M059J (cell line): ENCODE measurements around the gene USP17L15. TPM values are rescaled to one million over a fixed set of nuclear protein-coding genes. Genes with fewer than 3 reads are reported as not detected.
"Not testable (repeated sequence)": the region's sequence is repeated elsewhere in the genome, so short reads cannot be mapped to it uniquely, and the experiment has no call there.

Experiments used
- DNase-seq: peaks from one replicate; pipeline ENCODE4 v3.0.0-alpha.2; 2012; ENCODE audit warnings: low read depth
- total RNA-seq: library from RNA; depleted of rRNA; stranded (reverse); fragments of >200 nt; shearing (Covaris generic); gene quantifications from 2 replicates; pipeline ENCODE4 v1.2.3, GENCODE V29; 2014; rRNA removed

USP17L15 gene, protein sequence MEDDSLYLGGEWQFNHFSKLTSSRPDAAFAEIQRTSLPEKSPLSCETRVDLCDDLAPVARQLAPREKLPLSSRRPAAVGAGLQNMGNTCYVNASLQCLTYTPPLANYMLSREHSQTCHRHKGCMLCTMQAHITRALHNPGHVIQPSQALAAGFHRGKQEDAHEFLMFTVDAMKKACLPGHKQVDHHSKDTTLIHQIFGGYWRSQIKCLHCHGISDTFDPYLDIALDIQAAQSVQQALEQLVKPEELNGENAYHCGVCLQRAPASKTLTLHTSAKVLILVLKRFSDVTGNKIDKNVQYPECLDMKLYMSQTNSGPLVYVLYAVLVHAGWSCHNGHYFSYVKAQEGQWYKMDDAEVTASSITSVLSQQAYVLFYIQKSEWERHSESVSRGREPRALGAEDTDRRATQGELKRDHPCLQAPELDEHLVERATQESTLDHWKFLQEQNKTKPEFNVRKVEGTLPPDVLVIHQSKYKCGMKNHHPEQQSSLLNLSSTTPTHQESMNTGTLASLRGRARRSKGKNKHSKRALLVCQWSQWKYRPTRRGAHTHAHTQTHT
- not detected in 2 replicates for total RNA-seq

DNA sequence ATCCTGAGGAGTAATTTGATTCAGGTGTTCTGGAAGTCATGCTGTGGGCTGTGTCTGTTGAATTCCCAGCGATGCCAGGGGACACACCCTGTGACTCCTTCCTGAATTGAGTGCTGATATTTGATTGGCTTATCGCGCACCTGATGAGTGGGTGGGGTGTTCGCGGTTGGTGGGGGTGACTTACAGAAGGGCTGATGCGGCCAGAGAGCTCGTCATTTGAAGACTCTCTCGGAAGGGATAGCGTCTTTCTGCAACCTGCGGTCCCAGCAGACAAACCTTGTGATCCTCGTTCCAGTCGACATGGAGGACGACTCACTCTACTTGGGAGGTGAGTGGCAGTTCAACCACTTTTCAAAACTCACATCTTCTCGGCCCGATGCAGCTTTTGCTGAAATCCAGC lies at the start of gene USP17L15:
Gene USP17L15, plus strand, starts transcription at position 301 of the 400 bp plus-strand sequence. Its CDS starts 0 bp downstream, at position 301.
- DNase-seq: not testable (repeated sequence)

DNA sequence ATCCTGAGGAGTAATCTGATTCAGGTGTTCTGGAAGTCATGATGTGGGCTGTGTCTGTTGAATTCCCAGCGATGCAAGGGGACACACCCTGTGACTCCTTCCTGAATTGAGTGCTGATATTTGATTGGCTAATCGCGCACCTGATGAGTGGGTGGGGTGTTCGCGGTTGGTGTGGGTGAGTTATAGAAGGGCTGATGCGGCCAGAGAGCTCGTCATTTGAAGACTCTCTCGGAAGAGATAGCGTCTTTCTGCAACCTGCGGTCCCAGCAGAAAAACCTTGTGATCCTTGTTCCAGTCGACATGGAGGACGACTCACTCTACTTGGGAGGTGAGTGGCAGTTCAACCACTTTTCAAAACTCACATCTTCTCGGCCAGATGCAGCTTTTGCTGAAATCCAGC lies 23.8 kb upstream of the USP17L15 start, which contains the start of gene USP17L10:
Gene USP17L10, plus strand, starts transcription at position 301 of the 400 bp plus-strand sequence. Its CDS starts 0 bp downstream, at position 301.
- DNase-seq: not testable (repeated sequence)

DNA sequence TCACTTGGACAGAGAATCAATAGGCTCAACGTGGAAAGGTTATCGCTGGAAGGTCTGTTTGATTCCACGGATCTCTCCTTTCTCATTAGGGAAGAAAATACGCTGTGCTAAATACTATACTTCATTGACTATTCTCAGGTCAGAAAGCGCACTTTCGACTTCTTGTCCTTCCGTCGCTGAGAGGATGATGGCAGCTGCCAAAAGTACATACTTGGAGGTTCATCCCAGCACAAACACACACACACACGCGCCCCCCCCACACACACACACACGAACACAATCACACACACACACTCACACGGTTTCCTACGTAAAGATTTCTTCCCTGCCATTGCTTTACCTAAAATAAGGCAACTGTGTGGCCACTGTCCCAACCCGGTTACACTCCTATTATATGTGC lies 19.5 kb upstream of the USP17L15 start:
- DNase-seq: not testable (repeated sequence)

DNA sequence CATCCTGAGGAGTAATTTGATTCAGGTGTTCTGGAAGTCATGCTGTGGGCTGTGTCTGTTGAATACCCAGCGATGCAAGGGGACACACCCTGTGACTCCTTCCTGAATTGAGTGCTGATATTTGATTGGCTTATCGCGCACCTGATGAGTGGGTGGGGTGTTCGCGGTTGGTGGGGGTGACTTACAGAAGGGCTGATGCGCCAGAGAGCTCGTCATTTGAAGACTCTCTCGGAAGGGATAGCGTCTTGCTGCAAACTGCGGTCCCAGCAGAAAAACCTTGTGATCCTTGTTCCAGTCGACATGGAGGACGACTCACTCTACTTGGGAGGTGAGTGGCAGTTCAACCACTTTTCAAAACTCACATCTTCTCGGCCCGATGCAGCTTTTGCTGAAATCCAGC lies 19.1 kb upstream of the USP17L15 start, which contains the start of gene USP17L11:
Gene USP17L11, plus strand, starts transcription at position 301 of the 400 bp plus-strand sequence. Its CDS starts 0 bp downstream, at position 301.
- not testable (repeated sequence) for DNase-seq

DNA sequence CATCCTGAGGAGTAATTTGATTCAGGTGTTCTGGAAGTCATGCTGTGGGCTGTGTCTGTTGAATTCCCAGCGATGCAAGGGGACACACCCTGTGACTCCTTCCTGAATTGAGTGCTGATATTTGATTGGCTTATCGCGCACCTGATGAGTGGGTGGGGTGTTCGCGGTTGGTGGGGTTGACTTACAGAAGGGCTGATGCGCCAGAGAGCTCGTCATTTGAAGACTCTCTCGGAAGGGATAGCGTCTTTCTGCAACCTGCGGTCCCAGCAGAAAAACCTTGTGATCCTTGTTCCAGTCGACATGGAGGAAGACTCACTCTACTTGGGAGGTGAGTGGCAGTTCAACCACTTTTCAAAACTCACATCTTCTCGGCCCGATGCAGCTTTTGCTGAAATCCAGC lies 14.3 kb upstream of the USP17L15 start, which contains the start of gene USP17L12:
Gene USP17L12, plus strand, starts transcription at position 301 of the 400 bp plus-strand sequence. Its CDS starts 0 bp downstream, at position 301.
- DNase-seq: not testable (repeated sequence)

DNA sequence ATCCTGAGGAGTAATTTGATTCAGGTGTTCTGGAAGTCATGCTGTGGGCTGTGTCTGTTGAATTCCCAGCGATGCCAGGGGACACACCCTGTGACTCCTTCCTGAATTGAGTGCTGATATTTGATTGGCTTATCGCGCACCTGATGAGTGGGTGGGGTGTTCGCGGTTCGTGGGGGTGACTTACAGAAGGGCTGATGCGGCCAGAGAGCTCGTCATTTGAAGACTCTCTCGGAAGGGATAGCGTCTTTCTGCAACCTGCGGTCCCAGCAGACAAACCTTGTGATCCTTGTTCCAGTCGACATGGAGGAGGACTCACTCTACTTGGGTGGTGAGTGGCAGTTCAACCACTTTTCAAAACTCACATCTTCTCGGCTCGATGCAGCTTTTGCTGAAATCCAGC lies 9.6 kb upstream of the USP17L15 start, which contains the start of gene USP17L13:
Gene USP17L13, plus strand, starts transcription at position 301 of the 400 bp plus-strand sequence. Its CDS starts 0 bp downstream, at position 301.
- not testable (repeated sequence) for DNase-seq

DNA sequence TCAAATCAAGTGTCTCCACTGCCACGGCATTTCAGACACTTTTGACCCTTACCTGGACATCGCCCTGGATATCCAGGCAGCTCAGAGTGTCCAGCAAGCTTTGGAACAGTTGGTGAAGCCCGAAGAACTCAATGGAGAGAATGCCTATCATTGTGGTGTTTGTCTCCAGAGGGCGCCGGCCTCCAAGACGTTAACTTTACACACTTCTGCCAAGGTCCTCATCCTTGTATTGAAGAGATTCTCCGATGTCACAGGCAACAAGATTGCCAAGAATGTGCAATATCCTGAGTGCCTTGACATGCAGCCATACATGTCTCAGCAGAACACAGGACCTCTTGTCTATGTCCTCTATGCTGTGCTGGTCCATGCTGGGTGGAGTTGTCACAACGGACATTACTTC lies 3.9 kb upstream of the USP17L15 start:
- not testable (repeated sequence) for DNase-seq

DNA sequence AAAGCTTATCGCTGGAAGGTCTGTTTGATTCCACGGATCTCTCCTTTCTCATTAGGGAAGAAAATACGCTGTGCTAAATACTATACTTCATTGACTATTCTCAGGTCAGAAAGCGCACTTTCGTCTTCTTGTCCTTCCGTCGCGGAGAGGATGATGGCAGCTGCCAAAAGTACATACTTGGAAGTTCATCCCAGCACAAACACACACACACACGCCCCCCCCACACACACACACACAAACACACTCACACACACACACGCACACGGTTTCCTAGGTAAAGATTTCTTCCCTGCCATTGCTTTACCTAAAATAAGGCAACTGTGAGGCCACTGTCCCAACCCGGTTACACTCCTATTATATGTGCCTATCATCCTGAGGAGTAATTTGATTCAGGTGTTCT lies 4.3 kb downstream of the USP17L15 start:
- DNase-seq: not testable (repeated sequence)

DNA sequence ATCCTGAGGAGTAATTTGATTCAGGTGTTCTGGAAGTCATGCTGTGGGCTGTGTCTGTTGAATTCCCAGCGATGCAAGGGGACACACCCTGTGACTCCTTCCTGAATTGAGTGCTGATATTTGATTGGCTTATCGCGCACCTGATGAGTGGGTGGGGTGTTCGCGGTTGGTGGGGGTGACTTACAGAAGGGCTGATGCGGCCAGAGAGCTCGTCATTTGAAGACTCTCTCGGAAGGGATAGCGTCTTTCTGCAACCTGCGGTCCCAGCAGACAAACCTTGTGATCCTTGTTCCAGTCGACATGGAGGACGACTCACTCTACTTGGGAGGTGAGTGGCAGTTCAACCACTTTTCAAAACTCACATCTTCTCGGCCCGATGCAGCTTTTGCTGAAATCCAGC lies 9.4 kb downstream of the USP17L15 start, which contains the start of gene USP17L17:
Gene USP17L17, plus strand, starts transcription at position 301 of the 400 bp plus-strand sequence. Its CDS starts 0 bp downstream, at position 301.
- DNase-seq: not testable (repeated sequence)

DNA sequence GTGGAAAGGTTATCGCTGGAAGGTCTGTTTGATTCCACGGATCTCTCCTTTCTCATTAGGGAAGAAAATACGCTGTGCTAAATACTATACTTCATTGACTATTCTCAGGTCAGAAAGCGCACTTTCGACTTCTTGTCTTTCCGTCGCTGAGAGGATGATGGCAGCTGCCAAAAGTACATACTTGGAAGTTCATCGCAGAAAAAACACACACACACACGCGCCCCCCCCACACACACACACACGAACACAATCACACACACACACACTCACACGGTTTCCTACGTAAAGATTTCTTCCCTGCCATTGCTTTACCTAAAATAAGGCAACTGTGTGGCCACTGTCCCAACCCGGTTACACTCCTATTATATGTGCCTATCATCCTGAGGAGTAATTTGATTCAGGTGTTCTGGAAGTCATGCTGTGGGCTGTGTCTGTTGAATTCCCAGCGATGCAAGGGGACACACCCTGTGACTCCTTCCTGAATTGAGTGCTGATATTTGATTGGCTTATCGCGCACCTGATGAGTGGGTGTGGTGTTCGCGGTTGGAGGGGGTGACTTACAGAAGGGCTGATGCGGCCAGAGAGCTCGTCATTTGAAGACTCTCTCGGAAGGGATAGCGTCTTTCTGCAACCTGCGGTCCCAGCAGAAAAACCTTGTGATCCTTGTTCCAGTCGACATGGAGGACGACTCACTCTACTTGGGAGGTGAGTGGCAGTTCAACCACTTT lies 13.9 kb downstream of the USP17L15 start, which contains the start of gene USP17L18:
Gene USP17L18, plus strand, starts transcription at position 678 of the 728 bp plus-strand sequence. Its CDS starts 0 bp downstream, at position 678.
- DNase-seq: not testable (repeated sequence)

DNA sequence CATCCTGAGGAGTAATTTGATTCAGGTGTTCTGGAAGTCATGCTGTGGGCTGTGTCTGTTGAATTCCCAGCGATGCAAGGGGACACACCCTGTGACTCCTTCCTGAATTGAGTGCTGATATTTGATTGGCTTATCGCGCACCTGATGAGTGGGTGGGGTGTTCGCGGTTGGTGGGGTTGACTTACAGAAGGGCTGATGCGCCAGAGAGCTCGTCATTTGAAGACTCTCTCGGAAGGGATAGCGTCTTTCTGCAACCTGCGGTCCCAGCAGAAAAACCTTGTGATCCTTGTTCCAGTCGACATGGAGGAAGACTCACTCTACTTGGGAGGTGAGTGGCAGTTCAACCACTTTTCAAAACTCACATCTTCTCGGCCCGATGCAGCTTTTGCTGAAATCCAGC lies 18.9 kb downstream of the USP17L15 start, which contains the start of gene USP17L19:
Gene USP17L19, plus strand, starts transcription at position 301 of the 400 bp plus-strand sequence. Its CDS starts 0 bp downstream, at position 301.
- not testable (repeated sequence) for DNase-seq

DNA sequence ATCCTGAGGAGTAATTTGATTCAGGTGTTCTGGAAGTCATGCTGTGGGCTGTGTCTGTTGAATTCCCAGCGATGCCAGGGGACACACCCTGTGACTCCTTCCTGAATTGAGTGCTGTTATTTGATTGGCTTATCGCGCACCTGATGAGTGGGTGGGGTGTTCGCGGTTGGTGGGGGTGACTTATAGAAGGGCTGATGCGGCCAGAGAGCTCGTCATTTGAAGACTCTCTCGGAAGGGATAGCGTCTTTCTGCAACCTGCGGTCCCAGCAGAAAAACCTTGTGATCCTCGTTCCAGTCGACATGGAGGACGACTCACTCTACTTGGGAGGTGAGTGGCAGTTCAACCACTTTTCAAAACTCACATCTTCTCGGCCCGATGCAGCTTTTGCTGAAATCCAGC lies 23.6 kb downstream of the USP17L15 start, which contains the start of gene USP17L20:
Gene USP17L20, plus strand, starts transcription at position 301 of the 400 bp plus-strand sequence. Its CDS starts 0 bp downstream, at position 301.
- not testable (repeated sequence) for DNase-seq

DNA sequence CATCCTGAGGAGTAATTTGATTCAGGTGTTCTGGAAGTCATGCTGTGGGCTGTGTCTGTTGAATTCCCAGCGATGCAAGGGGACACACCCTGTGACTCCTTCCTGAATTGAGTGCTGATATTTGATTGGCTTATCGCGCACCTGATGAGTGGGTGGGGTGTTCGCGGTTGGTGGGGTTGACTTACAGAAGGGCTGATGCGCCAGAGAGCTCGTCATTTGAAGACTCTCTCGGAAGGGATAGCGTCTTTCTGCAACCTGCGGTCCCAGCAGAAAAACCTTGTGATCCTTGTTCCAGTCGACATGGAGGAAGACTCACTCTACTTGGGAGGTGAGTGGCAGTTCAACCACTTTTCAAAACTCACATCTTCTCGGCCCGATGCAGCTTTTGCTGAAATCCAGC lies 28.4 kb downstream of the USP17L15 start, which contains the start of gene USP17L21:
Gene USP17L21, plus strand, starts transcription at position 301 of the 400 bp plus-strand sequence. Its CDS starts 0 bp downstream, at position 301.
- not testable (repeated sequence) for DNase-seq

DNA sequence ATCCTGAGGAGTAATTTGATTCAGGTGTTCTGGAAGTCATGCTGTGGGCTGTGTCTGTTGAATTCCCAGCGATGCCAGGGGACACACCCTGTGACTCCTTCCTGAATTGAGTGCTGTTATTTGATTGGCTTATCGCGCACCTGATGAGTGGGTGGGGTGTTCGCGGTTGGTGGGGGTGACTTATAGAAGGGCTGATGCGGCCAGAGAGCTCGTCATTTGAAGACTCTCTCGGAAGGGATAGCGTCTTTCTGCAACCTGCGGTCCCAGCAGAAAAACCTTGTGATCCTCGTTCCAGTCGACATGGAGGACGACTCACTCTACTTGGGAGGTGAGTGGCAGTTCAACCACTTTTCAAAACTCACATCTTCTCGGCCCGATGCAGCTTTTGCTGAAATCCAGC lies 33.1 kb downstream of the USP17L15 start, which contains the start of gene USP17L22:
Gene USP17L22, plus strand, starts transcription at position 301 of the 400 bp plus-strand sequence. Its CDS starts 0 bp downstream, at position 301.
- not testable (repeated sequence) for DNase-seq

DNA sequence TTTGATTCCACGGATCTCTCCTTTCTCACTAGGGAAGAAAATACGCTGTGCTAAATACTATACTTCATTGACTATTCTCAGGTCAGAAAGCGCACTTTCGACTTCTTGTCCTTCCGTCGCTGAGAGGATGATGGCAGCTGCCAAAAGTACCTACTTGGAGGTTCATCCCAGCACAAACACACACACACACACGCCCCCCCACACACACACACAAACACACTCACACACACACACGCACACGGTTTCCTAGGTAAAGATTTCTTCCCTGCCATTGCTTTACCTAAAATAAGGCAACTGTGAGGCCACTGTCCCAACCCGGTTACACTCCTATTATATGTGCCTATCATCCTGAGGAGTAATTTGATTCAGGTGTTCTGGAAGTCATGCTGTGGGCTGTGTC lies 37.5 kb downstream of the USP17L15 start:
- DNase-seq: not testable (repeated sequence)

Other genes with a start within 250 kb of the USP17L15 start
- not detected in 2 replicates for gene FAM90A26, start 64.0 kb upstream of the USP17L15 start, total RNA-seq
- not detected in 2 replicates for gene USP17L10, start 23.7 kb upstream of the USP17L15 start, total RNA-seq
- not detected in 2 replicates for gene USP17L11, start 19.0 kb upstream of the USP17L15 start, total RNA-seq
- not detected in 2 replicates for gene USP17L12, start 14.2 kb upstream of the USP17L15 start, total RNA-seq
- not detected in 2 replicates for gene USP17L13, start 9.5 kb upstream of the USP17L15 start, total RNA-seq
- not detected in 2 replicates for gene USP17L17, start 9.5 kb downstream of the USP17L15 start, total RNA-seq
- gene USP17L18, start 14.2 kb downstream of the USP17L15 start, total RNA-seq: not detected in 2 replicates
- gene USP17L19, start 19.0 kb downstream of the USP17L15 start, total RNA-seq: not detected in 2 replicates
- gene USP17L20, start 23.7 kb downstream of the USP17L15 start, total RNA-seq: not detected in 2 replicates
- not detected in 2 replicates for gene USP17L21, start 28.5 kb downstream of the USP17L15 start, total RNA-seq
- not detected in 2 replicates for gene USP17L22, start 33.2 kb downstream of the USP17L15 start, total RNA-seq
- gene USP17L24, start 90.8 kb downstream of the USP17L15 start, total RNA-seq: not detected in 2 replicates
- gene USP17L25, start 95.5 kb downstream of the USP17L15 start, total RNA-seq: not detected in 2 replicates
- not detected in 2 replicates for gene USP17L26, start 100.3 kb downstream of the USP17L15 start, total RNA-seq
- not detected in 2 replicates for gene USP17L5, start 105.0 kb downstream of the USP17L15 start, total RNA-seq
- gene USP17L27, start 109.8 kb downstream of the USP17L15 start, total RNA-seq: not detected in 2 replicates
- gene USP17L28, start 114.5 kb downstream of the USP17L15 start, total RNA-seq: not detected in 2 replicates
- gene USP17L29, start 119.3 kb downstream of the USP17L15 start, total RNA-seq: not detected in 2 replicates
- not detected in 2 replicates for gene USP17L30, start 128.7 kb downstream of the USP17L15 start, total RNA-seq
- not detected in 2 replicates for gene DEFB131A, start 210.0 kb downstream of the USP17L15 start, total RNA-seq